Stimulated activated CD8-positive, alpha-beta memory T cell treated with anti-CD3 and anti-CD28 coated beads, Interleukin-12 subunit alpha, Interleukin-12 subunit beta, amount 100 ng/mL, for 4 hours (primary cell): ENCODE data around the gene UBE4B.
"Not testable (repeated sequence)": the region's sequence is repeated elsewhere in the genome, so short reads cannot be mapped to it uniquely, and the experiment has no call there.

Experiments
- DNase-seq: peaks from one replicate; pipeline ENCODE4 v3.0.0-alpha.2; 2020; ENCODE audit warnings: low read depth

UBE4B gene

DNA sequence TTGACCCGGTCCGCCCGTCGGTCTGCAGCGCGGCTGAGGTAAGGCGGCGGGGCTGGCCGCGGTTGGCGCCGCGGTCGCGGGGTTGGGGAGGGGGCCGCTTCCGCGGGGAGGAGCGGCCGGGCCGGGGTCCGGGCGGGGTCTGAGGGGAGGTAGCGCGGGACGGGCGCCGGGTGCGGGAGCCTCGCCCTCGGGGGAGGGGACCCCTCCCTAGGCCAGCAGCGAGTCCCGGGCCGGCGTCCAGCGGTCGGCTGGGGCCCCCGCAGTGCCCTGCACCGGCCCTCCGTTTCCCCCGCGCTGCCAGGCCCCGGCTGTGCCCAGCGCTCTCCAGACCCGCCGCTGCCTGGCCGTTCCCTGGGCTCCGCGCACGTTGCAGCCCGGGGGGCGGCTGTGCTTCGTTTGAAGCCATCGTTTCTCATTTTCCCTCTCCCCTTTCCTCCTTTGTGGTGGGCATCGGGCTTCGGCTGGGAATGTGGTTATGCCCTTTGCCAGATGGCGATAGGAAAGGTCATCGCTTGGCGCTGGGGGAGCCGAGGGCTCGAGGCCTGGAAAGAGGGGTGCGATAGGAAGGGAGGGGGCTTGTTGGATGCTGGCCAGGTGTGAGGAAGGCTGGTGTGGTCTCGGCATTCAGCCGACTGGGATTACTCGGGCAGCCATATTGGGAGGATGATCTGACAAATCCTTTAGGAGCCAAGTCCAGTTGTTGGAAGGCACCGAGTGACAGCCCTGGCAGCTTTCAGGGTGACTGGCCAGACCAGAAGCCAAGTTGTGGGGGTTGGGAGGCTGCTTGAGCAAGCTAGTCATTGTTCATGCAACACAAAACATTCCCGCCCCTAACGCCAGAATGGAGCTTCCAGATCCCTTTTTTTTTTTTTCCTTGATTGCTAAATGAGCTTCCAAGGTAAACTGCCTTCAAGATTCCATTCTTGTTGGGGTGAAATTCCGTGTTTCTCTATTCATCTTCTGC is 178.4 kb downstream of the UBE4B start:
- no peak for DNase-seq

DNA sequence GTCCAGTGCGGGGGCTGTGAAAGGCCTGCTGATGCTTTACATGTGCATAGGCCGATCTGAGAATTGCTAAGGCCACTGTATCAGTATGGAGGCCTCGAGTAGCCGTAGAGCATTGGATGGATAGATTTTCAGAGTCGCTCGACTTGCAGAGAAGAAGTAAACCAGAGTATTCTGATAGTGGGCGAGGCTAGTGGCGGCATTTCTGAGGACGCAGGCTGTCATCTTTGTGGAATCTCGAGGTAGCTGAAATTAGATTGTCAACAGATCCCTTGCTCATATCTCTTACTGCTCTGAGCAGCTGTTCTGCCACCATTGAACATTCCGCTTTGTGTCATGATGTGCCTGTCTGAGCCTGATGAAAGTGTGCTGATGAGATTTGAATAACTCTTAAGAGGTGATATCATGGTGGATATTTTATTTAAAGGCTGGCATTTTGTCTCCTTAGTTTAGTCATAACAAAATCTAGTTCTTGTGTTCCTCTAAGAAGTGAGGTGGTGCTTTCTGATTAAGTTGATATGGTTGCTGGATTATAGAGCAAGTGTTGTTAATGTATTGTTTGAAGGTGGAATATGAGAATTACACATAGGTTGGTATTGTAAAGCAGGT is 179.2 kb downstream of the UBE4B start:
- DNase-seq: no peak

DNA sequence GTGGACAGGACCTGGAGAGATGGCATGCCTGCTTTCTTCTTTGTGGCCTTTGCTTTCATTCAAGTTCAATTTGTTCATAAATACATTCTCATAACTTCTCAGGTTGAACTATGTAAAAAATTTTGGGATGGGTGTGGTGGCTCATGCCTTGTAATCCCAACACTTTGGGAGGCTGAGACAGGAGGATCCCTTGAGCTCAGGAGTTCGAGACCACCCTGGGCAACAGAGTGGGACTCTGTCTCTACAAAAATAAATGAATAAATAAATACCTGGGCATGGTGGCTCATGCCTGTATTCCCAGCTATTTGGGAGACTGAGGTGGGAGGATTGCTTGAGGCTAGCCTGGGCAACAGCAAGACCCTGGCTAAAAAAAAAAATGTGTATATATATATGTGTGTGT is 179.7 kb downstream of the UBE4B start:
- no peak for DNase-seq

DNA sequence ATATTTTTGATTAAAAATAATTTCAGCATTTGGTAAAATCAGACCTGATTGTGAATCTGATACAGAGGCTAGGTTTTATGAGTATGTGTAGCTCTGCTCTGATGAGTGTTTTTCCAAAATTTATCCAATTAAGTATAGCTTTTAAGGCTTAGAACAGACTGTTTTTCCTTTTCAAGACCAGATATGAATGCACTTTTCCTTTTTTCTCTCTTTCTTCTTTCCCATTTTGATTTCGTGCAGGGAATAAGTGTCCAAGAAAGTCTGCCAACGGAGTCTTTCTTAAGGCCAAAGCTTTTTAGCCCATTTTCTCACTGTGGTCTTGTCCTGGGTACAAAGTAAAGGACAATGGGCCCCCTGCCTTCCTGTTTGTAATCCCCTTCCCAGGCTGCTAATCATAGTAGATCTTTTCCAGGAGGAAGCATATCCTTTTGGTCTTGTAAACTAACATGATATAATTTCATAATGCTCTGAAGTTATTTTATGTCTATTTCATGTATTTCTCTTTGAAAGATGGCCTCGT is 180.5 kb downstream of the UBE4B start:
- DNase-seq: no peak

DNA sequence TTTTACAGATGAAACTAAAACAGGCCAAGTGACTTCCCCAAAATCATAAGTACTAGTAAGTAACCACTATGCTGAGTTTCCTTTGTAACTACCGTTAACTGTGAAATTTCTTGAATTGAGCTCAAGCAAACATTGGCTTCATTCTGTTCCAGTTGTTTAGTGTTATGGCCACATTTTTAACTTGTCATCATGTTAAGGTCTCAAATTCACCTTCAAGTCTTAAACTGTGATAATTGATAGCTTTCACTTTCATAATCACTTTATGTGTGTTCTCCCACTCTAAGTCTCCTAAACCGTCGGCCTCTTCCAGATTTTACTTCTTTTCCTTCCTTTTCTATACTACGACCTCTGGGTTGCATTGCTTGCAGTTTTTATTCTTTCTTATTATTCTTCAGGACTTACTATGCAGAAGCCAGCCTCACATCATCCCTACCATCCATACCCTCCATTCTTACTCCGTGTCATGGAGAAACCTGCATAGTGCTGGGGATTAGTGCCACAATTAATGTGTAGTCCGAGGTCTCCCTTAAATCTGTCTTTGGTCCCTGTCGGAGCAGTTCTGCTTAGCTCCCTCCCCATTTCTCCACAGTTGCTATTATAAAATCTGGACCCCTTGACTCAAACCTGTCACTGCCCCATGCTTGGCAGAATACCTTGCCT is 183.5 kb downstream of the UBE4B start:
- no peak for DNase-seq

DNA sequence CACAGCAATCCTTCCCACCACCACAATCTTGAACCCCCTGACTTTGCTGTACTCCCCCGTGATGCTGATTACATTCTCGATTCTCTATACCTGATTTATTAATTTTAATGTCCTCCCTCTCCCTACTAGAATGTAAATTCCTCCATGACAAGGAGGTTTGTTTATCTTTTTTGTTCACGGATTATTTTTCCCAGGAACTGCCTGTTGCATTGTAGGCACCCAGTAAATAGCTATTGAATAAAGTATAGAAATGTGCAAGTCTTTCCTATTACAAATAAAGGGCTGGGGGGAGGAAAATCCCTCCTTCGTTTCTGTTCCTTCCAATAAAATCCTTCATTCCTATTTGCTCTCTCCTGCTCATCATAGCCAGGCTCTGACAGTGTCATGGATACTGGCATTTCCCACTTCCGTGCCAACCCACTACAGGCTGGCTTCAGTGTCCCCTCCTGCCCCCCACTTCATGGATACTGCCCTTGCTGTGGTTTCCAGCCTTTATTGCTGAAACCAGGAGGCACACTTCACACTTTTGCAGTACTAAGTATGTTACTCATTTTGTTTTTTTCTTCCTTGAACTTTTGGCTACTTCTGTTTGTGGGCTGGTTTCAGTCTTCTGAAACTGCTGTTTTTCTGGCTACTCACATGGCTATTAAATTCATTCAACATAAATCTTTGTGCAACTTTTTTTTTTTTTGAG is 185.1 kb downstream of the UBE4B start:
- no peak for DNase-seq

DNA sequence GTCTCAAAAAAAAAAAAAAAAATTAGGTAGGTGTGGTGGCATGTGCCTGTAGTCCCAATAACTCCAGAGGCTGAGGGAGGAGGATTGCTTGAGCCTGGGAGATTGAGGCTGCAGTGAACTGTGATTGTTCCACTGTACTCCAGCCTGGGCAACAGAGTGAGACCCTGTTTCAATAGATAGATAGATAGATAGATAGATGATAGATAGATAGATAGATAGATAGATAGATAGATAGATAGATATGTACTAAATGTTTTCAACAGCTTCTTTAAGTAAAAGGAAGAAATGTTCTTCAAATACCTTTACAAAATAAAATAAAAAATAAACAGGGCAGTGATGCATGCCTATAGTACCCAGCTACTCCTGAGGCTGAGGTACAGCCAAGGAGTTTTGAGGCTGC is 187.4 kb downstream of the UBE4B start:
- DNase-seq: no peak

DNA sequence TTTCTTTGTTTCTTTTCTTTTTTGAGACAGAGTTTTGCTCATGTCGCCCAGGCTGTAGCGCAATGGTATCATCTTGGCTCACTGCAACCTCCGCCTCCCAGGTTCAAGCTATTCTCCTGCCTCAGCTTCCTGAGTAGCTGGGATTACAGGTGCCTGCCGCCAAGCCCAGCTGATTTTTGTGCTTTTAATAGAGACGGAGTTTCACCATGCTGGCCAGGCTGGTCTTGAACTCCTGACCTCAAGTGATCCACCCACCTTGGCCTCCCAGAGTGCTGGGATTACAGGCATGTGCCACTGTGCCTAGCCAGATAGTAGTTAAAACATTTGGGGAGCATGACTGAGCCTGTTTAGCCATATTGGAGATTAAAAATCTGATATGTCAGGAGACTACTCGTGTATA is 187.9 kb downstream of the UBE4B start:
- DNase-seq: not testable (repeated sequence)

DNA sequence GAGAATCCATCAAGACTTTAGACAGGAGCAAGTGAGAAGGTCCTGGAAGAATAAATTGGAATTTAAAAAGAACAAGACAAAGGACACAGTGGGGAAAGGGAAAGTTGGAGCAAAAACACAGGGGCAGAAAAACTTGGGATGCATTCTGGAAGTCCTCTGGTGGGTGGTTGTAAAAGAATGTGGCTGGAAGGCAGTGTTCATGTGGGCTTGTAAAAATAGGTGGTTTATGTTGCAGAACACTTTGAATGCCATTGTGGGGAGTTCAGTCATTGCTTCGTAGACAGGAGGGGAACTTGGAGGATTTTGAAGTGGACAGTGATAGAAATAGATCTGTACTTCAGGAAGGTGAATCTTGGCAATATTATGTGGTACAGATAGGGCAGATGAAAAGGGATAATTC is 192.8 kb downstream of the UBE4B start:
- DNase-seq: no peak

DNA sequence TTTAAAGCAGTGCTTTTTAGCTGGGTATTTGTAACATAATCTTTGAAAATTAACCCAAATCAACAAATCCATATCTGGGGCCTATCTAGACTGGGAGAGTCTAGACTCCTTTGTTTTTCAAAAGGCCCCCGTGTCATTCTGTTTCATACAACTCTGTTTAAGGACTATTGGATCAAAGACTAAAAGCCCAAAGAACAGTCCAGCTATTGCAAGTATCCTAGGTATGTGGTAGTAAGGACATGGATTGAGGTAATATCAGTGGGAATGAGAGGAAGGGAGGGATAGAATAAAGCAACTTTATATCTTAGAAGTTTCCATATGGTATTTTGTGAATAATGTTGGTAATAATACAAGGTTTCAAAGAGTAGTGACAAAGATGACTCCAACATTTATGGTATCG is 195.8 kb downstream of the UBE4B start:
- no peak for DNase-seq

DNA sequence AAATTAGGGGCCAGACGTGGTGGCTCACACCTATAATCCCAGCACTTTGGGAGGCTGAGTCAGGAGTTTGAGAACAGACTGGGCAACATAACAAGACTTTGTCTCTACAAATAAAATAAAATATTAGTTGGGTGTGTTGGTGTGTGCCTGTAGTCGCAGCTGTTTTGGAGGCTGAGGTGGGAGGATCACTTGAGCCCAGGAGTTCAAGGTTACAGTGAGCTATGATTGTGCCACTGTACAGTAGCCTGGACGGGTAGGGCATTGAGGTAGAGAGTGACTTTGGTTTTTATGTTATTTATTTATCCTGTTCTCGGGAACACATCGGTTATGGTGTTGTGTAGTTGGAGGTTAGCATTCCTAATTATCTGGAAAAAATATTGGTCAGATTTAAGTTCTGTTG is 197.1 kb downstream of the UBE4B start:
- DNase-seq: no peak
